Mononuclear cell (primary cell): ENCODE measurements around the gene ADGRF3. TPM values are rescaled to one million over a fixed set of nuclear protein-coding genes. Genes with fewer than 3 reads are reported as not detected.

Source experiments
- total RNA-seq: library from RNA; depleted of rRNA; stranded (reverse); fragments of >200 nt; gene quantifications from one replicate; pipeline ENCODE4 v1.2.3, GENCODE V29; 2012

The ADGRF3 gene
- total RNA-seq, 1 donor: 0.31 TPM

Other genes starting within 250 kb of the ADGRF3 start
- 1.0 TPM for gene GAREM2, start 173.7 kb downstream of the ADGRF3 start, total RNA-seq
- gene HADHA, start 102.2 kb downstream of the ADGRF3 start, total RNA-seq: 116 TPM
- 60.0 TPM for gene HADHB, start 101.8 kb downstream of the ADGRF3 start, total RNA-seq
- gene SELENOI, start 646 bp downstream of the ADGRF3 start, total RNA-seq: 27.3 TPM
- gene DRC1, start 55.1 kb upstream of the ADGRF3 start, total RNA-seq: not detected
- gene OTOF, start 131.3 kb upstream of the ADGRF3 start, total RNA-seq: 0.10 TPM